Measurements from ENCODE around the gene C1orf105.

C1orf105 gene

GRCh38 chr1:172383536-172383935 lies 36.9 kb upstream of the C1orf105 start:
- no peak for DNase-seq
- Histone ChIP-seq H3K79me2 (ENCODE audit: low read length) (no peaks in the 10 kb centered on the region), H3K9ac (ENCODE audit: low read length) (no peak overlapping the region), H3K27ac (ENCODE audit: low read length) (no peak overlapping the region), H3K9me3 (replicated peaks; ENCODE audit: insufficient read depth, low read length) (no peaks in the 10 kb centered on the region), H3K9me2 (replicated peaks; ENCODE audit: insufficient read depth, low read length) (no peaks in the 10 kb centered on the region), H3K4me2 (ENCODE audit: low read depth, low read length) (no peak overlapping the region), H3K4me1 (ENCODE audit: low read length) (peaks cover 10% of the 10 kb centered on the region), H3K4me3 (ENCODE audit: low read length) (no peak overlapping the region), H4K20me1 (ENCODE audit: insufficient read depth, low read length) (no peaks in the 10 kb centered on the region), H2AFZ (ENCODE audit: low read length) (no peak overlapping the region), H3K27me3 (replicated peaks; ENCODE audit: insufficient read depth, low read length) (peaks cover 20% of the 10 kb centered on the region), H3F3A (ENCODE audit: insufficient read depth, low read length) (0 out of 2 replicates have a peak, but pooled peaks cover 4% of the 10 kb centered on the region), H3K36me3 (replicated peaks; ENCODE audit: insufficient read depth, low read length) (no peaks in the 10 kb centered on the region)
- TF ChIP-seq EZH2 (optimal IDR thresholded peaks at IDR 0.05; ENCODE audit: low read depth, low read length) (no peak), EZH2phosphoT487 (IDR thresholded peaks at IDR 0.05; ENCODE audit: low read length) (no peak), CTCF (IDR thresholded peaks at IDR 0.05; ENCODE audit: low read length) (no peak)

DNA sequence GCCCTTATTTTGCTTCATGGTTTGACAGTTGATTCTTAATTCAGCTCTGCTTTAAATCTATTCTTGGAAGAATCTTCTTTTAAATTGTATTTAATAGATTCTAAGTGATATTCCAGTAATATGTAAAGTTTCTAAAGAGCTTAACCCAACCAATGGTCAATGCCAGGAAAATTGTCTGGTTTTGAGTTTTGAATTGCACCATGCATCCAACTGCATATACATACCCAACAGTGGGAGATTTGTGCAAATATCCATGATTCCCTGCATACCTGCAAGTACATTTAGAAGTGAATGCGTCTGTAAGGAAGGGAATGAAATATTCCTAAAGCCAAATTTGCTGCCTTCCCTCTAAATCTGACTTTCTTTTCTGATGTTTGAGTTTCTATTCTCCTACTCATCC lies 35.8 kb upstream of the C1orf105 start:
- H3K79me2 ChIP-seq (ENCODE audit: low read length): no peaks in the 10 kb centered on the region

GRCh38 chr1:172386046-172386445 lies 34.4 kb upstream of the C1orf105 start:
- H3K27ac ChIP-seq (ENCODE audit: low read length): no peak overlapping the region
- no peak overlapping the region for H3K9ac ChIP-seq (ENCODE audit: low read length)
- no peaks in the 10 kb centered on the region for H3K36me3 ChIP-seq (replicated peaks; ENCODE audit: insufficient read depth, low read length)
- H3K9me3 ChIP-seq (replicated peaks; ENCODE audit: insufficient read depth, low read length): no peaks in the 10 kb centered on the region
- H3K4me2 ChIP-seq (ENCODE audit: low read depth, low read length): no peak overlapping the region
- peaks cover 11% of the 10 kb centered on the region for H3K4me1 ChIP-seq (ENCODE audit: low read length)
- no peaks in the 10 kb centered on the region for H4K20me1 ChIP-seq (ENCODE audit: insufficient read depth, low read length)
- no peaks in the 10 kb centered on the region for H3K9me2 ChIP-seq (replicated peaks; ENCODE audit: insufficient read depth, low read length)
- no peaks in the 10 kb centered on the region for H3K79me2 ChIP-seq (ENCODE audit: low read length)
- no peak overlapping the region for H3K4me3 ChIP-seq (ENCODE audit: low read length)
- no peak for DNase-seq
- TF ChIP-seq EZH2 (optimal IDR thresholded peaks at IDR 0.05; ENCODE audit: low read depth, low read length) (no peak), CTCF (IDR thresholded peaks at IDR 0.05; ENCODE audit: low read length) (no peak), EZH2phosphoT487 (IDR thresholded peaks at IDR 0.05; ENCODE audit: low read length) (no peak)
- H3K27me3 ChIP-seq (replicated peaks; ENCODE audit: insufficient read depth, low read length): peaks cover 41% of the 10 kb centered on the region
- no peak overlapping the region for H2AFZ ChIP-seq (ENCODE audit: low read length)
- H3F3A ChIP-seq (ENCODE audit: insufficient read depth, low read length): peaks cover 3% of the 10 kb centered on the region; the same call in 1 of the 2 replicates

More for the DNA sequence above, 35.8 kb upstream of the C1orf105 start:
- Histone ChIP-seq H4K20me1 (ENCODE audit: insufficient read depth, low read length) (no peaks in the 10 kb centered on the region), H3K27ac (ENCODE audit: low read length) (no peak overlapping the region), H3K9me2 (replicated peaks; ENCODE audit: insufficient read depth, low read length) (no peaks in the 10 kb centered on the region), H3K36me3 (replicated peaks; ENCODE audit: insufficient read depth, low read length) (no peaks in the 10 kb centered on the region), H3K9me3 (replicated peaks; ENCODE audit: insufficient read depth, low read length) (no peaks in the 10 kb centered on the region), H3K4me3 (ENCODE audit: low read length) (no peak overlapping the region), H3K9ac (ENCODE audit: low read length) (no peak overlapping the region), H3K27me3 (replicated peaks; ENCODE audit: insufficient read depth, low read length) (peaks cover 28% of the 10 kb centered on the region), H3F3A (ENCODE audit: insufficient read depth, low read length) (0 out of 2 replicates have a peak, but pooled peaks cover 4% of the 10 kb centered on the region), H3K4me2 (ENCODE audit: low read depth, low read length) (no peak overlapping the region), H3K4me1 (ENCODE audit: low read length) (peaks cover 10% of the 10 kb centered on the region), H2AFZ (ENCODE audit: low read length) (no peak overlapping the region)
- DNase-seq: no peak
- TF ChIP-seq EZH2 (optimal IDR thresholded peaks at IDR 0.05; ENCODE audit: low read depth, low read length) (no peak), EZH2phosphoT487 (IDR thresholded peaks at IDR 0.05; ENCODE audit: low read length) (no peak), CTCF (IDR thresholded peaks at IDR 0.05; ENCODE audit: low read length) (no peak)

Measured in MM.1S (cell line).